ENCODE data around the gene GRK5.

- TF ChIP-seq CTCF (IDR thresholded peaks at IDR 0.05; ENCODE audit: poor library complexity, severe bottlenecking), result no peak
- TF ChIP-seq SMC3 (conservative IDR thresholded peaks at IDR 0.05; ENCODE audit: poor library complexity), result no peak
These were observed 206.2 kb downstream of the GRK5 start for GRCh38 chr10:119413471-119414080.
